HG03571 (cell line): Measurements from ENCODE around the gene UBASH3A.
"Not testable (repeated sequence)": the region's sequence is repeated elsewhere in the genome, so short reads cannot be mapped to it uniquely, and the experiment has no call there.

Experiments
- ATAC-seq: cut with Tn5 transposase; IDR thresholded peaks from one replicate; pipeline ENCODE4 v1.9.1; 2021; ENCODE audit not compliant: unreplicated experiment

UBASH3A gene

DNA sequence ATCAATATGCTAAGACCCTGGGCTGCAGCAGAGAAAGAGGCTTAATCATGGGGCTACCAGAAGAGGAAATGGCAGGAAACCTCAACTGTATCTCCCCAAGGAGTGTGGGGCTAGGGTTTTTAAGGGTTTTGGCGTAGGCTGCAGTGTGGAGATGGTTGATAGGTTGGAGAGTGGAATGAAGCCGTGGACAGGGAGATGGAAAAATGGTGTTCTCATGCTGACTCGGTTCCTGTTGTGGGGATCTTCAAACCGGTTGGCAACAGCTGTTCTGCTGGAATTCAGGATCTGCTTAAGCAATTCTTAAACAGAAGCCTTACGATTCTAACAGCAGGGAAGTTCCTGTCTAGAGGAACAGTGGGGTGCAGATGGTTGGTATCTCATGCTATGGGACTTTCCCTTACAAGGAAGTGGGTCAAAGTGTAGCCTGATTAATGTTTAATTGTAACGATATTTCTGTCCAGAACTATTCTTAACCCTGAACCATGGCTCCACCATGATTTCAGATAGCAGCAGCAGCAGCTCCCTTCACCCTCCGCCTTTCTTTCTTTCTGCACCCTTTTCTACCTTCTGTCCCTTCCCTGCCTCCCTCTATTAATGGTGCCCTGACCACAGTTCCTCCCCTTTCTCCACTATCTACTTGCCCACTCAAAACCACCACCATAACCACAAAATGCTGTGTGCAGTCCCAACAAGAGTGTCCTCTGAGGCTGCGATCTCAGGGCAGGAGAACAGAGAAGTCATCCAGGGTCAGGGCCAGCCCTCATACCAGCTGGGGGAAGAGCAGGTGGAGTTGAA, 61.5 kb downstream of the UBASH3A start:
- no peak for ATAC-seq

DNA sequence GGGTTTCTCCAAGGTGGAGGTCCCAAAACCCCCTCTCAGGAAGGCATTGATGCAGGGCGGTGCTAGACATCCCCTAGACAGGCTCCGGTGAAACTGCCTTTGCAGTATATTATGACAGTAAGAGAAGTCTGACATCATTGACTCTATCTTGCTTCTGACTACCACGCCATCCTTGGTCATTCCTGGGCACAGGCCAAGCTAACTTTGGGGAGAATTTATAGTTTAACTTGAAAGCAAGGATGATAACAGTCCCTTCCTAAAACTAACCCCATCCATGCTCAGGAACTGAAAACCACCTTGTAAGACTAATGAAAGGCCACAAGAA, 62.1 kb downstream of the UBASH3A start:
- ATAC-seq: no peak

GRCh38 chr21:42466700-42467099, 63.0 kb downstream of the UBASH3A start:
- ATAC-seq: no peak

DNA sequence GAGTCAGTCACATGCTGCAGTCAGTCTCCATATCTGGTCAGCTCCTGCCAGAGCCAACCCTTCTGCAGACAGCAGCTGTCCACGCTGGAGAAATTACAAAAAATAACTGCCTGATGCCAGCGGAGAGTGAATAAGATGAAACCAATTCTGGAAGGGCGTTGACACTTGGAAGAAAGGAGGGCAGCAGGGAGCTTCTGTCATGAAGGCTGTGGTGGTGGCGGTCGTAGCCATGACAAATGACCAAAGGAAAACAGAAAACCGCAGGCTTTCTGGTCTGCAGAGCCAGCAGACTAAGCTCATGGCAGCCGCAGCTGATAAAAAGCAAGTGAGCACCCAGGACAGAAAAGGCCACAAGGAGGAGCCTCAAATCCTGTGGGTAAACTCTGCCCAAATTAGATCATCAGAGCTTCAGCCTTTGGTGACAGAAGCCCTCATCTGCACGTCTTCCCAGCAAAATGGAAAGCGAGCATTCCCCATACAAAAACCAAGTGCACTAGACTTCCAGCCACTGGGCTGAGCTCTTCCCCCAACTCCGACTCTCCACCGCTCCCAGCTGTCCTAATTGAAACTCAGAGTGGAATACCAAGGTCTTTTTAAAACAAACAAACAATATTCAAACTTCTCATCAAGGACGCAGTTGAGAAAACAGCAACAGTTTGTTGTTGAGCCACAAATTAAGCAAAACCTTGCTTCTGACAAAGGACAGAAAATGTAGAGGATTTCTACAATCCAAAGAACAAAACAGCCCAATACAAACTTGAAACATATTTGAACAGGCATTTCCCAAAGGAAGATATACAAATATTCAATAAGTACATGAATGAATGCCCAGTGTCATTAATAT, 63.7 kb downstream of the UBASH3A start:
- ATAC-seq: no peak

DNA sequence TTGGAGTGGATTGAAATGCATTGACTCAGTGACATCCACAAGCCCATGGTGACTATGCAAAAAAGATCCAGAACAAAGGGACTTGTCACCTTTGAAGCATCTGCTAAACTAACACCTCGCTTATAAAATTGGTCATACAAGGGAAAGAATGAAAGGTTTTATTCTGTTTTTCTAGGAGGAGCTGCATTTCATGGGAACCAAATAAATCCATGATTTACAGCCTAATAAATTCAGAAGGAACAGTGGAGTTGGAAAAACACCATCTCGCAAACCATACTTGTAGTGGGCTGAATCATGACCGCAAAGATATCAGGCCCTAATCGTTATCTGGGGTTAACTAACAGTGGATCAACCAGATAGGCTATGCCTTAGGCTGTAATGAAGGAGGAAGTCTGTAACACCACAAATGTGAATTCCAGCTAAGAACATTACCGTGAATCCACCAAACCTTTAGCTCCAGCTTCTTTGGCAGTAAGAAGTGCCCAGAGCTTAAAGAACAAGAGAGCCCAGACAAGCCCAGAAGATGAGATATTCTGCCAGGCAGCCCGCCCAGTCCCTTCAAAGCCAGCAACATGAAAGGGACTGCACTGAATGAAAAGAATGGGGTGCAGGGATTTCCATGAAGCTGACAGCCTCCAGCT, 64.9 kb downstream of the UBASH3A start:
- no peak for ATAC-seq

DNA sequence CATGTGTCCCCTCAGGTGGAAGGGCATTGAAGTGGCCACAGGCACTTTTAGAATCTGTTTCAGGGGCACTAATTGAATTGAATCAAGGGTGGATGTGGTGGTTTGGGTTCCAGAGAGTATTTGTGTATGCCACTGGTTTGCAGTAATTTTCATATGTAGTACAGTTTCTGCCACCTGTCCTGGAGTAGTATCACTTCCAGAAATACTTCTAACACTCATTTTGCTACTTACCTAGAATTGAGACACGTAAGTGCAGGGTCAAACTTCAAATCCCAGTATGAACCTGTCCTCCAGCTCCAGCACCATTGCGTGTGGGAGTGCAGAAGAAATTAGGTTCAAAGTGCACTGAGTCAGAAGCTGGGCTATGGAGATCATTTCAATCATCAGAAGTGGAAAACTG, 65.6 kb downstream of the UBASH3A start:
- no peak for ATAC-seq

DNA sequence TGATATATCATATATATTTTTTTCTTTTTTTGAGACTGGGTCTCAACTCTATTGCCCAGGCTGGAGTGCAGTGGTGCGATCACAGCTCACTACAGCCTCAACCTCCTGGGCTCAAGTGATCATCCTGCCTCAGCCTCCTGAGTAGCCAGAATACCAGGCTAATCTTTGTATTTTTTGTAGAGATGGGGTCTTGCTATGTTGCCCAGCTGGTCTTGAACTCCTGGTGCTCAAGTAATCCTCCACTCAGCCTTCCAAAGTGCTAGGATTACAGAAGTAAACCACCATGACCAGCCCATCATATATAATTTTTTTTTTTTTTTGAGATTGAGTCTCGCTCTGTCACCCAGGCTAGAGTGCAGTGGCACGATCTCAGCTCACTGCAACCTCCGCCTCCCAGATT, 66.0 kb downstream of the UBASH3A start:
- ATAC-seq: not testable (repeated sequence)

GRCh38 chr21:42471206-42471605, 67.5 kb downstream of the UBASH3A start:
- ATAC-seq: no peak

DNA sequence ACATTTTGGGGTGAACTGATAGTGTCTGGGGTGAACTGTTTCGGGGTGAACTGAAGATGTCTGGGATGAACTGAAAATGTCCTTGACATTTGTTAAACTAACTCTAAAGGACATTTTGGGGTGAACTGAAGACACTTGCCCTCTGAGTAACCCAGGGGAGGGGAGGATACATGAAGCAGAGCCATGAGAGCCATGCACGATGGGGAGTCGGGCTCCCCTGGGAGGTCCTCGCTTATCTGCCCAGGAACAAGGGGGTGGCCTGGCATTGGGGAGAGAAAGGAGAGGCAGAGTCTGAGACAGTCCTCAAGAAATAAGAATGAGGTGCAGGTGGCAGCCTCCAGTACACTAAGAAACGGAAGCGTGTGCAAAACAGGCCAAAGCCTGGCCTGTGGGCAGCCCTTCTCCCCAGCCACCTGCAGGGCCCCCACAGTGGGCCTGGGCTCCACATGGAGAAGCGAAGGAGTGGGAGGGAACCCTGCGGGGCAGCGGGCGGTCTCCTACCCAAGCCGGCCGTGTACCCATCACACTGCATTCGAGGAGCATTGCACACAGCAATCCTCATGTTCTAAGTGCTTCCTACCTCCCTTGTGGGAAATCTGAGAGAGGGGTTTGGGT, 68.1 kb downstream of the UBASH3A start:
- no peak for ATAC-seq

DNA sequence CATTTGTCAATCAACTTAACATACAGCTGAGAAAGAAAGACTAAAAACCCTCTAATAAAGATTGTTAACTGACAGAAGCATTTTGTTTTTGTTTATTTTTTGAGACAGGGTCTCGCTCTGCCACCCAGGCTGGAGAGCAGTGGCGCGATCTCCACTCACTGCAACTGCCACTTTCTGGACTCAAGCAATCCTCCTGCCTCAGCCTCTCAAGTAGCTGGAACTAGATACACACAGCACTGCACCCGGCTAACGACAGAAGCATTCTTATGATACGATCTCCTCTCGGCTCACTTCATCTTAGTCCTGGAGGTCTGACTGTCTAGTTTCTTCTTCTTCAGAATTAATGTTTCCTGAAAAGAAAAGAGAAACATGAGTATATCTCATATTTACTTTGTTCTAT, 68.8 kb downstream of the UBASH3A start:
- no peak for ATAC-seq

DNA sequence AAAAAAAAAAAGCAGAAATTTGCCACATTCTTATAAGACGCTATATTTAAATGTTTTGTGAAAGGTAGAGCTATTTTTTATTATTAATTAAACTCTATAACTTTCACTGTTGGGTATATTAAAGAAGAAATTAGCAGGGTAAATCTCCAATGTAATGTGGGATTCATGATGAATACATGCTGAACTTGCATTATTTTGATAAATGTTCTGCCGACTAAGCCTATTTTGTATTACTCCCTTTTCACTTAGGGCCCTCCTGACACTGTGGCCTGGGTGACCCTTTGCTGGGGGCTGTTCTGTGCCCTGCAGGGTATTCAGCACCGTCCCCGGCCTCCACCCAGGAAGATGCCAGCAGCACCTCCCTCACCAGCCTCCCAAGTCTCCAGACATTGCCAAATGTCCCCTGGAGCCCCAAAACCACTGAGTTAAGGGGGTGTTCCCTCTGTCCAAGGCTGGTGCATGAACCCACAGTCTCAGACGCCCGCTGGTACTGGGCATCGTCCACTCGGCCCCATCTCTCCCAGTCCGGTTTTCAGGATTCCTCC, 69.9 kb downstream of the UBASH3A start:
- no peak for ATAC-seq

- ATAC-seq: no peak
These were observed 70.5 kb downstream of the UBASH3A start for GRCh38 chr21:42474043-42474831.

- ATAC-seq: no peak
These were observed 71.3 kb downstream of the UBASH3A start for GRCh38 chr21:42475036-42475435.

GRCh38 chr21:42475526-42476387, 72.1 kb downstream of the UBASH3A start:
- no peak for ATAC-seq

DNA sequence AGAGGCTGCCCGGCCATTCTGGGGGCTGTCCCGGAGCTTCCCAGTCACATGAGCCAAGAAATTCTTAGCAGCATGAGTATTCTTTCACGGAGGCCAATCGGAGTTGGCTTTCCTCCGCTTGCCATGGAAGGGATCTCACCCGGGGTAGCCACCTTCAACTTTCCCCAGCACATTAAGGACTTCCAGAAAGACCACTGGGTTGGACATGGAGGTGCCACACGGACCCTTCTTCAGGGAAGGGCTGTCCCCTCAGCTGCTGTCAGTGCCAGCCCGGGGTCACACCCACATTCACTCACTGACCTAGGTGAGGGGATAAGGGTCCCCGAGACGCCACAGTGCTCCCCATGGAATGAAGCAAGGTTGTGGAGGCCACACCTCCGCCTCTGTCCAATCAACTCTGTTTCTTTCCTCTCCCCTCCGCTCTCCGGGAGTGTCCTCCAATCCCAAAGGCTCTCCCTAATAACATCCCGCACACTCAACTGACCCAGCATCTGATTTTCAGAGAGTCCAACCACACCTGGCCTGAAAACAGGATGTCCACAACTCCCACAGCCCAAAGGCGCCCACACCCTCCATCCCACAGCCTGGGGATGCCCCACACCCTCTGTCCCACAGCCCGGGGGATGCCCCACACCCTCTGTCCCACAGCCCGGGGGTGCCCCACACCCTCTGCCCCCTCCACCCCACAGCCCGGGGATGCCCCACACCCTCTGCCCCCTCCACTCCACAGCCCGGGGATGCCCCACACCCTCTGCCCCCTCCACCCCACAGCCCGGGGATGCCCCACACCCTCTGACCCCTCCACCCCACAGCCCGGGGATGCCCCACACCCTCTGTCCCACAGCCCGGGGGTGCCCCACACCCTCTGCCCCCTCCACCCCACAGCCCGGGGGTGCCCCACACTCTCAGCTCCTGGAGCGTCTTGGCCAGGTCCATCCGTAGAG, 73.0 kb downstream of the UBASH3A start:
- ATAC-seq: no peak

- no peak for ATAC-seq
These were observed 74.8 kb downstream of the UBASH3A start for GRCh38 chr21:42478504-42478903.

DNA sequence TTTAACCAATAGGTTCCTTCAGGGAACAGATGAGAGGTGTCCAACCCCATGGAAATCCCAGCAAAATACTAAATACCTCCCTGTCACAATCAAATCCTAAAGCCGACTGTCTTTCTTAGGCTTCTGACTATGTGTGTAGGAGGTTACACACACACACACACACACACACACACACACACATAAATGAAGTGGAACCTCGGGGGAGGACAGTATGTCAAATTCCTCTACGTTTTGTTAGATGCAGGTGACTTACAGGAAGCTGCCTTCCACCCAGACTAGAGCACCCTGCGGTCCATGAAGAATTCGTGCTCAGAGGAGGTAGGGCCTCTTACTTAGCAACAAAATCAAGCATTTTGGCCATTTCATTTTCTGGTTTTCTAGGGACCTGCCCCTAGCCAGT, 75.9 kb downstream of the UBASH3A start:
- ATAC-seq: no peak

- ATAC-seq: no peak
These were observed 77.0 kb downstream of the UBASH3A start for GRCh38 chr21:42480736-42481135.
